PC-9 (cell line): ENCODE measurements around the gene SNX11. TPM values are rescaled to one million over a fixed set of nuclear protein-coding genes. Genes with fewer than 3 reads are reported as not detected.

Experiments
- BruUV-seq: library from RNA; stranded (reverse); fragments of 400-500 nt; replicated peaks from 2 replicates; lab custom pipeline; 2021; lab: Mats Ljungman, UMichigan
- CTCF ChIA-PET: fragments of 300-600 bp; sonication (Branson Sonifier 250); formaldehyde crosslinking; loops from one replicate; lab custom pipeline; 2022; ENCODE audit warnings: antibody characterized with exemption; lab: Charles Lee
- POLR2A ChIA-PET: fragments of 300-600 bp; sonication (Branson Sonifier 250); formaldehyde crosslinking; loops from one replicate; lab custom pipeline; 2022; ENCODE audit warnings: antibody characterized with exemption; ENCODE audit not compliant: unreplicated experiment; lab: Charles Lee
- DNase-seq, 2 experiments: peaks; one replicate each; pipeline versions ENCODE4 v3.0.0 to v3.0.0-alpha.2; 2015 to 2022; ENCODE audit warnings: mixed read lengths in 1 of 2
- H2AFZ ChIP-seq: fragments of 200-600 bp; sonication (generic); 2 replicates; pipeline ENCODE4 v1.8.1; 2017; ENCODE audit warnings: antibody characterized with exemption
- H3F3A ChIP-seq: fragments of 200-600 bp; sonication (generic); 2 replicates; pipeline ENCODE4 v1.8.1; 2017; ENCODE audit warnings: antibody characterized with exemption, mild to moderate bottlenecking, low read depth; ENCODE audit not compliant: insufficient read depth
- H3K27ac ChIP-seq: fragments of 200-600 bp; sonication (generic); 2 replicates; pipeline ENCODE4 v1.6.1; 2016; ENCODE audit warnings: mixed run types
- H3K27me3 ChIP-seq: fragments of 200-600 bp; sonication (generic); 2 replicates; pipeline ENCODE4 v1.6.1; 2016; ENCODE audit warnings: low read depth, mixed run types; ENCODE audit not compliant: insufficient read depth
- H3K36me3 ChIP-seq: fragments of 200-600 bp; sonication (generic); 2 replicates; pipeline ENCODE4 v1.6.1; 2016; ENCODE audit warnings: low read depth, mixed run types
- H3K4me1 ChIP-seq: fragments of 200-600 bp; sonication (generic); replicated peaks from 2 replicates; pipeline ENCODE4 v1.6.1; 2016; ENCODE audit warnings: mixed run types; ENCODE audit not compliant: insufficient read depth
- H3K4me2 ChIP-seq: fragments of 200-600 bp; sonication (generic); 2 replicates; pipeline ENCODE4 v1.6.1; 2017; ENCODE audit warnings: mixed run types
- H3K4me3 ChIP-seq: fragments of 200-600 bp; sonication (generic); 2 replicates; pipeline ENCODE4 v1.6.1; 2016; ENCODE audit warnings: mixed run types
- H3K79me2 ChIP-seq: fragments of 200-600 bp; sonication (generic); 2 replicates; pipeline ENCODE4 v1.6.1; 2017; ENCODE audit warnings: low read depth, mixed run types
- H3K9me2 ChIP-seq: fragments of 200-600 bp; sonication (generic); 2 replicates; pipeline ENCODE4 v1.8.1; 2017; ENCODE audit warnings: mild to moderate bottlenecking; ENCODE audit not compliant: insufficient read depth
- H3K9me3 ChIP-seq: fragments of 200-600 bp; sonication (generic); 2 replicates; pipeline ENCODE4 v1.8.1; 2016; ENCODE audit warnings: low read depth; ENCODE audit not compliant: insufficient read depth
- H4K20me1 ChIP-seq: fragments of 200-600 bp; sonication (generic); 2 replicates; pipeline ENCODE4 v1.8.1; 2017; ENCODE audit not compliant: insufficient read depth
- EZH2 ChIP-seq: fragments of 200-600 bp; sonication (generic); IDR thresholded peaks from 2 replicates; pipeline ENCODE4 v1.8.0; 2017; ENCODE audit warnings: antibody characterized with exemption, low read depth
- intact Hi-C: fragments of 100-400 bp; cut with micrococcal nuclease; formaldehyde crosslinking; loops from one replicate; pipeline ENCODE4 v1.10.0; 2022; ENCODE audit not compliant: unreplicated experiment
- total RNA-seq: library from RNA; stranded (reverse); gene quantifications from 2 replicates; pipeline ENCODE4 v1.2.3, GENCODE V29; 2021
- TF ChIP-seq, protein P1 (sequence below): fragments of 200-600 bp; sonication (generic); conservative IDR thresholded peaks from 2 replicates; pipeline ENCODE4 v1.6.1; 2017; ENCODE audit warnings: mixed run types, antibody characterized with exemption, mild to moderate bottlenecking, moderate library complexity

Gene SNX11
- total RNA-seq, 1 experiment from 2014 or later, result 16.0 TPM

DNA sequence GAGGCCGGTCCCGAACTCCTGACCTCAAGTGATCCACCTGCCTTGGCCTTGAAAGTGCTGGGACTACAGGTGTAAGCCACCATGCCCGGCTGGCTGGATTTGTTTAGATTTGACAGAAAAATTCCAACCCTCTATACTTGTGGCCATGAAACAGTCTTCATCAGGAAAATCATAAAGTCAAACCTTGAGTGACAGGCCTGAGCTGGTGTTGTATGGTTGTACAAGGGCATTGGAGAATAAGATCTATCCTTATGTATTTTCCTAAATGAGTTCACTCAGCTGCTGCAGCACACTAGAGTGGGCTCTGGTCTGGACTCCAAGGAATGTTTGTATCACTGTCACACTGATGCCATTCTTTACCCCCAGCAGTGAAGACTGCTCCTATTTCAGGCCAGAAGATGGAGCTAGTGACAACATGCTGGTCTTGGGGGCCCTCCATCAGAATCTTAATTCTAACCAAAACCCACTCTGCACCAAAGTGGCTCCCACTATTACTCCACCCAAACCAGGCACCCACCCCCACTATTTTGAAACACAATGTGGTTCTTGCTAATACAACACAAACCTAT lies 27.4 kb downstream of the SNX11 start:
- TF ChIP-seq, protein P1, sequence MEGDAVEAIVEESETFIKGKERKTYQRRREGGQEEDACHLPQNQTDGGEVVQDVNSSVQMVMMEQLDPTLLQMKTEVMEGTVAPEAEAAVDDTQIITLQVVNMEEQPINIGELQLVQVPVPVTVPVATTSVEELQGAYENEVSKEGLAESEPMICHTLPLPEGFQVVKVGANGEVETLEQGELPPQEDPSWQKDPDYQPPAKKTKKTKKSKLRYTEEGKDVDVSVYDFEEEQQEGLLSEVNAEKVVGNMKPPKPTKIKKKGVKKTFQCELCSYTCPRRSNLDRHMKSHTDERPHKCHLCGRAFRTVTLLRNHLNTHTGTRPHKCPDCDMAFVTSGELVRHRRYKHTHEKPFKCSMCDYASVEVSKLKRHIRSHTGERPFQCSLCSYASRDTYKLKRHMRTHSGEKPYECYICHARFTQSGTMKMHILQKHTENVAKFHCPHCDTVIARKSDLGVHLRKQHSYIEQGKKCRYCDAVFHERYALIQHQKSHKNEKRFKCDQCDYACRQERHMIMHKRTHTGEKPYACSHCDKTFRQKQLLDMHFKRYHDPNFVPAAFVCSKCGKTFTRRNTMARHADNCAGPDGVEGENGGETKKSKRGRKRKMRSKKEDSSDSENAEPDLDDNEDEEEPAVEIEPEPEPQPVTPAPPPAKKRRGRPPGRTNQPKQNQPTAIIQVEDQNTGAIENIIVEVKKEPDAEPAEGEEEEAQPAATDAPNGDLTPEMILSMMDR, result no peak
- ChIA-PET CTCF (no interaction called here), POLR2A (no interaction called here)
- no peaks in the 10 kb centered on the region for H3K4me1 ChIP-seq
- H3K36me3 ChIP-seq, result no peaks in the 10 kb centered on the region
- H3K9me3 ChIP-seq, result no peaks in the 10 kb centered on the region
- no peak overlapping the region for H3K27ac ChIP-seq
- H3K4me2 ChIP-seq, result no peak overlapping the region
- no peak overlapping the region for H3K4me3 ChIP-seq
- no peaks in the 10 kb centered on the region for H3K79me2 ChIP-seq
- DNase-seq, result no peak
- no peaks in the 10 kb centered on the region for H3K9me2 ChIP-seq
- no peaks in the 10 kb centered on the region for H3K27me3 ChIP-seq
- intact Hi-C loops, result no loop called here
- no peaks in the 10 kb centered on the region for H3F3A ChIP-seq
- BruUV-seq, result no TSS peak
- H4K20me1 ChIP-seq, result no peaks in the 10 kb centered on the region
- H2AFZ ChIP-seq, result no peak overlapping the region

DNA sequence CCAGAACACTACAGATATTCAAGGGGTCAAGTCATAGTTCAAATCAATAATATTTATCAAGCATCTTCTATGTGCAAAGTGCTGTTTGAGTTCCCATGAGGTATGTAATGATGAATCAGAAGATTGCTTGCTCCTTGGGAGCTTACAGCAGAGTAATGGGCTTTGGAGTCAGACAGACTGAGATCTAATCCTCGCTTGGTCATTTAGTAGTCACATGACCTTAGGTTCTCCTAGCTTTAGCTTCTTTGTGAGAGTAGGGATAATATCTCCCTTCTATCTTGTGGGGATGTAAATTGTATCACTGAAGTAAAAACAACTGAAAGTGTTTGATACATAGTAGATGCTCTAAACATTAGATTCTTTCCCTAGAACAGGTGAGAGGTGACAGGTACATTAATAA lies 30.1 kb downstream of the SNX11 start:
- Histone ChIP-seq H3K4me1 (no peaks in the 10 kb centered on the region), H3K9me3 (no peaks in the 10 kb centered on the region), H3K4me3 (no peak overlapping the region), H3K27me3 (no peaks in the 10 kb centered on the region), H3K4me2 (no peak overlapping the region), H3K79me2 (no peaks in the 10 kb centered on the region), H3K36me3 (no peaks in the 10 kb centered on the region), H3K27ac (no peak overlapping the region), H3K9me2 (no peaks in the 10 kb centered on the region), H4K20me1 (no peaks in the 10 kb centered on the region), H2AFZ (no peak overlapping the region), H3F3A (no peaks in the 10 kb centered on the region)
- ChIA-PET POLR2A (interaction anchor here (0.7 kb wide), 1 partner anchor 368 kb away, joined by 5 read pairs; no protein-coding TSS in a partner anchor), CTCF (no interaction called here)
- intact Hi-C loops, result no loop called here
- TF ChIP-seq, protein P1, result no peak
- no peak for TF ChIP-seq EZH2
- no peak for DNase-seq
- no TSS peak for BruUV-seq

DNA sequence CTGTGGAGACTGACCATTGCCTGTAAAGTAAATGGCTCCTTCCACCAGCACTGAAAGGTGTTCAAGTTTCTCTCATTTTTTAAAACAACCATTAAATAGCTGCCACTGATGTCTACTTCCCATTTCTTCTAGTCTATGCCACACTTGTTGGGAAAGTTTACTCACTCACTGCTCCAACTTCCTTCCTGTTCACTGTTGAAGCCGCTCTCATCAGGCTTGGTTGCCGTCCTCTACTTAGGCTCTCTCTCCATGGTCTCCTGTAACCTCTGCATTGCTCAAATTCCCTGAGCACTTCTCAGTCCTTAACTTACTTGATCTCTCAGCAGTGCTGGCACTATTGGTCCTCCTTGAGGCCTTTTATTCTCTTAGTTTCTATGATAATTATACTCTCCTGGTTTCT lies 32.4 kb downstream of the SNX11 start:
- TF ChIP-seq, protein P1, result no peak
- no peak for TF ChIP-seq EZH2
- Histone ChIP-seq H3K4me3 (no peak overlapping the region), H4K20me1 (no peaks in the 10 kb centered on the region), H3K27ac (no peak overlapping the region), H3K27me3 (0 out of 2 replicates have a peak, but pooled peaks cover 12% of the 10 kb centered on the region), H3K36me3 (no peaks in the 10 kb centered on the region), H3K9me3 (no peaks in the 10 kb centered on the region), H3K4me2 (no peak overlapping the region), H2AFZ (no peak overlapping the region), H3K4me1 (no peaks in the 10 kb centered on the region), H3F3A (no peaks in the 10 kb centered on the region), H3K79me2 (no peaks in the 10 kb centered on the region), H3K9me2 (no peaks in the 10 kb centered on the region)
- intact Hi-C loops, result no loop called here
- ChIA-PET CTCF (interaction anchor here (0.7 kb wide), 2 partner anchors 11 to 61 kb away, joined by 4 read pairs; no protein-coding TSS in a partner anchor), POLR2A (no interaction called here)
- no peak for DNase-seq
- BruUV-seq, result no TSS peak
